ENCODE data around the gene CDC26. TPM values are rescaled to one million over a fixed set of nuclear protein-coding genes. Genes with fewer than 3 reads are reported as not detected.
"Not testable (repeated sequence)": the region's sequence is repeated elsewhere in the genome, so short reads cannot be mapped to it uniquely, and the experiment has no call there.

CDC26 gene
- total RNA-seq, 1 donor from 2014 or later: 29.5 TPM

GRCh38 chr9:113298924-113299770, 23.8 kb upstream of the CDC26 start:
- H3K27ac ChIP-seq: no peak overlapping the region
- no peak overlapping the region for H3K4me3 ChIP-seq
- no peaks in the 10 kb centered on the region for H3K4me1 ChIP-seq
- no peak for DNase-seq
- intact Hi-C loops (cut with DNase I): no loop called here
- no peaks in the 10 kb centered on the region for H3K36me3 ChIP-seq
- H3K27me3 ChIP-seq: no peaks in the 10 kb centered on the region
- TF ChIP-seq, protein P1, sequence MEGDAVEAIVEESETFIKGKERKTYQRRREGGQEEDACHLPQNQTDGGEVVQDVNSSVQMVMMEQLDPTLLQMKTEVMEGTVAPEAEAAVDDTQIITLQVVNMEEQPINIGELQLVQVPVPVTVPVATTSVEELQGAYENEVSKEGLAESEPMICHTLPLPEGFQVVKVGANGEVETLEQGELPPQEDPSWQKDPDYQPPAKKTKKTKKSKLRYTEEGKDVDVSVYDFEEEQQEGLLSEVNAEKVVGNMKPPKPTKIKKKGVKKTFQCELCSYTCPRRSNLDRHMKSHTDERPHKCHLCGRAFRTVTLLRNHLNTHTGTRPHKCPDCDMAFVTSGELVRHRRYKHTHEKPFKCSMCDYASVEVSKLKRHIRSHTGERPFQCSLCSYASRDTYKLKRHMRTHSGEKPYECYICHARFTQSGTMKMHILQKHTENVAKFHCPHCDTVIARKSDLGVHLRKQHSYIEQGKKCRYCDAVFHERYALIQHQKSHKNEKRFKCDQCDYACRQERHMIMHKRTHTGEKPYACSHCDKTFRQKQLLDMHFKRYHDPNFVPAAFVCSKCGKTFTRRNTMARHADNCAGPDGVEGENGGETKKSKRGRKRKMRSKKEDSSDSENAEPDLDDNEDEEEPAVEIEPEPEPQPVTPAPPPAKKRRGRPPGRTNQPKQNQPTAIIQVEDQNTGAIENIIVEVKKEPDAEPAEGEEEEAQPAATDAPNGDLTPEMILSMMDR (IDR thresholded peaks at IDR 0.05): no peak
- no peaks in the 10 kb centered on the region for H3K9me3 ChIP-seq
- ATAC-seq: no peak

- ATAC-seq (no peak), DNase-seq (no peak)
- no peak overlapping the region for H3K27ac ChIP-seq
- H3K4me3 ChIP-seq: no peak overlapping the region
- H3K9me3 ChIP-seq: no peaks in the 10 kb centered on the region
- H3K36me3 ChIP-seq: peaks cover 2% of the 10 kb centered on the region
- intact Hi-C loops (cut with DNase I): no loop called here
- H3K27me3 ChIP-seq: no peaks in the 10 kb centered on the region
- no peaks in the 10 kb centered on the region for H3K4me1 ChIP-seq
- TF ChIP-seq, protein P1 (IDR thresholded peaks at IDR 0.05): no peak
These were observed 22.9 kb upstream of the CDC26 start for GRCh38 chr9:113298311-113298710.

DNA sequence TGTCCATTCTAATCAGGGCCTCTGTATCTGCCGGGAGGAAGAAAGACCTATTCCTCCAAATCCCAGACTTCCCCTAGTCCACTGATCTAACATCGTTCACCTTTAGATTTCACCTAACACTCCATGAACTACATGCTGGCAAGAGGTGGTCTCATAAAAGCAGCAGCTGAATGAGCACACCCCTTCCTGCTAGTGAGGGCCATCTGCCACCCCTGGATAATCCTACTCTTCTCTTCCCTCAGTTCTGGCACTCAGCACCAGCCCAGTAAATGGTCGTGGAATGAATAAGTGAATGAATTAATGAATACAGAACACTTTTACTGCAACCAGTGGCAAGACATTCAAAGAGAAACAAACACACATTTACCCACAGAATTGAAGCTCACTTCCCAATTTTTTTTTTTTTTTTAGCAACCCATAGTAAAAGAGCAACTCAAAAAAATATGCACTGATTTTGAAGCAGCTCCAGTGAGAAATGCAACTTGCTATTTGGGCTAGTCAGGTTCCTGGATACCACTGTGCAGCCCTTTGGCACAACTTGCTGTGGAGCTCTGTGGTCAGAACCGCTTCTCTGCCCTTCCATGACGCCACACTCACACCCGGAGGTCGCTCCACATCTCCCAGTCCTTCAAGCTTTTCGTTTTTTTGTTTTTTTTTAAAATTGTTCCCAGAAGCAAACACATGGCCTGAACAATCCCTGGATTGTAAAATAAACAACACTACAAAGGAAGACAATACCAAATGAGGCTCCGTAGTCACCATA, 21.6 kb upstream of the CDC26 start:
- TF ChIP-seq, protein P1 (IDR thresholded peaks at IDR 0.05): no peak
- Histone ChIP-seq H3K27me3 (no peaks in the 10 kb centered on the region), H3K4me3 (no peak overlapping the region), H3K9me3 (no peaks in the 10 kb centered on the region), H3K27ac (no peak overlapping the region), H3K4me1 (no peaks in the 10 kb centered on the region), H3K36me3 (peaks cover 15% of the 10 kb centered on the region)
- ATAC-seq: no peak
- intact Hi-C loops (cut with DNase I): no loop called here
- DNase-seq: no peak

DNA sequence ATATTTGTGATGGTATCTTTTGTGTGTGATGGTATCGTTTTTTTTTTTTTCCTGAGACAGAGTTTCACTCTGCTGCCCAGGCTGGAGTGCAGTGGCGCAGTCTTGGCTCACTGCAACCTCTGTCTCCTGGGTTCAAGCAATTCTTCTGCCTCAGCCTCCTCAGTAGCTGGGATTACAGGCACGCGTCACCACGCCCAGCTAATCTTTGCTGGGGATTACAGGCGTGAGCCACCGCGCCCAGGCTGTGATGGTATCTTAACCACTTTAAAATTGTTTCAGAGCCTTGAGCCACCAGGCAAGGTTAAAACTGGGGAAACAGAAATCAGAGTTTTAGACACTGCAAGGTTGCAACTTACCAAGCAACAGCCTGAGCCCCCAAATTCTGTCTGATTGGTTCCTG, 20.9 kb upstream of the CDC26 start:
- H3K9me3 ChIP-seq; H3K27ac ChIP-seq; intact Hi-C loops (cut with DNase I); DNase-seq; H3K4me3 ChIP-seq; H3K27me3 ChIP-seq; H3K4me1 ChIP-seq; ATAC-seq: not testable (repeated sequence)
- peaks cover 22% of the 10 kb centered on the region for H3K36me3 ChIP-seq

- peaks cover 51% of the 10 kb centered on the region for H3K36me3 ChIP-seq
- no peak for DNase-seq
- TF ChIP-seq, protein P1 (IDR thresholded peaks at IDR 0.05): no peak
- intact Hi-C loops (cut with DNase I): no loop called here
- no peaks in the 10 kb centered on the region for H3K27me3 ChIP-seq
- no peak overlapping the region for H3K4me3 ChIP-seq
- ATAC-seq: no peak
- H3K4me1 ChIP-seq: no peaks in the 10 kb centered on the region
- H3K27ac ChIP-seq: no peak overlapping the region
- no peaks in the 10 kb centered on the region for H3K9me3 ChIP-seq
These were observed 18.0 kb upstream of the CDC26 start for GRCh38 chr9:113293285-113293878.

All from upper lobe of right lung (tissue), 1 donor.